GM12878 (cell line): Measurements from ENCODE around the gene TIMM22. TPM values are rescaled to one million over a fixed set of nuclear protein-coding genes. Genes with fewer than 3 reads are reported as not detected.

ENCODE experiments used
- ATAC-seq: fragments of 200-7000 bp; cut with Tn5 transposase; 3 replicates; pipeline ENCODE4 v1.9.1; 2020; ENCODE audit warnings: mild to moderate bottlenecking, moderate library complexity
- BruUV-seq: library from RNA; stranded (reverse); fragments of 400-500 nt; replicated peaks from 2 replicates; lab custom pipeline; 2021; lab: Mats Ljungman, UMichigan
- CTCF ChIA-PET: fragments of 300-600 bp; sonication (Branson Sonifier 250); formaldehyde crosslinking; extraction: SDS; loops from one replicate; lab custom pipeline; 2021; ENCODE audit warnings: inconsistent platforms; lab: Yijun Ruan, JAX
- POLR2A ChIA-PET: fragments of 350-600 bp; formaldehyde crosslinking; extraction: SDS; loops from one replicate; lab custom pipeline; 2021; ENCODE audit warnings: inconsistent platforms; lab: Charles Lee
- RAD21 ChIA-PET: fragments of 300-600 bp; sonication (Branson Sonifier 250); formaldehyde crosslinking; loops from one replicate; lab custom pipeline; 2023; ENCODE audit warnings: antibody characterized with exemption; ENCODE audit not compliant: unreplicated experiment; lab: Charles Lee
- SMC1A ChIA-PET: fragments of 300-600 bp; sonication (Branson Sonifier 250); formaldehyde crosslinking; loops from one replicate; lab custom pipeline; 2023; ENCODE audit not compliant: unreplicated experiment, uncharacterized antibody; lab: Charles Lee
- DNase-seq: peaks from one replicate; pipeline ENCODE4 v3.0.0-alpha.2; 2011; ENCODE audit warnings: low read depth, low spot score
- FAIRE-seq: peaks from 3 replicates; lab custom pipeline; 2011; peaks lifted over from hg19 to GRCh38; lab: Jason Lieb, UNC
- H2AFZ ChIP-seq: 2 replicates; pipeline ENCODE4 v1.6.0; 2011; ENCODE audit warnings: low read depth, low read length, control low read depth; ENCODE audit not compliant: control insufficient read depth
- H3K27ac ChIP-seq: 2 replicates; pipeline ENCODE4 v1.5.1; 2011; ENCODE audit warnings: control low read depth; ENCODE audit not compliant: control insufficient read depth, insufficient read depth
- H3K27me3 ChIP-seq, 2 experiments: replicated peaks in 1 of 2; 2 replicates each; pipeline versions ENCODE4 v1.6.0 to v1.6.1; 2011; ENCODE audit warnings: low read length in 1 of 2; ENCODE audit not compliant: control insufficient read depth in 2 of 2, insufficient read depth in 2 of 2
- H3K36me3 ChIP-seq, 2 experiments: 2 replicates each; pipeline ENCODE4 v1.5.1; 2011; ENCODE audit warnings: low read length in 1 of 2; ENCODE audit not compliant: control insufficient read depth in 2 of 2, insufficient read depth in 2 of 2
- H3K4me1 ChIP-seq: 2 replicates; pipeline ENCODE4 v1.6.1; 2011; ENCODE audit warnings: mild to moderate bottlenecking, low read length, moderate library complexity, mixed read lengths; ENCODE audit not compliant: control insufficient read depth, insufficient read depth
- H3K4me2 ChIP-seq: 2 replicates; pipeline ENCODE4 v1.6.0; 2011; ENCODE audit warnings: control low read depth; ENCODE audit not compliant: control insufficient read depth, insufficient read depth
- H3K4me3 ChIP-seq: fragments of 200-600 bp; sonication (generic); 2 replicates; pipeline ENCODE4 v1.5.1; 2016
- H3K79me2 ChIP-seq: 2 replicates; pipeline ENCODE4 v1.6.0; 2011; ENCODE audit warnings: low read length; ENCODE audit not compliant: control insufficient read depth, insufficient read depth
- H3K9ac ChIP-seq: 2 replicates; pipeline ENCODE4 v1.8.0; 2011; ENCODE audit warnings: low read length, control low read depth, mixed read lengths; ENCODE audit not compliant: control insufficient read depth, insufficient read depth
- H3K9me3 ChIP-seq: replicated peaks from 3 replicates; pipeline ENCODE4 v1.5.1; 2011; ENCODE audit warnings: mild to moderate bottlenecking, low read length; ENCODE audit not compliant: control insufficient read depth, insufficient read depth
- H4K20me1 ChIP-seq: 2 replicates; pipeline ENCODE4 v1.6.0; 2011; ENCODE audit not compliant: control insufficient read depth, insufficient read depth
- BRCA1 ChIP-seq: IDR thresholded peaks from 2 replicates; pipeline ENCODE4 v1.6.1; 2011; ENCODE audit warnings: low read depth, low read length, improper control_type of control experiment
- CBX3 ChIP-seq: fragments of 200-600 bp; sonication (generic); IDR thresholded peaks from 2 replicates; pipeline ENCODE4 v1.6.1; 2016; ENCODE audit warnings: low read depth, borderline replicate concordance
- ELK1 ChIP-seq: IDR thresholded peaks from 2 replicates; pipeline ENCODE4 v1.6.1; 2012; ENCODE audit warnings: low read depth, low read length, improper control_type of control experiment
- HDAC2 ChIP-seq: fragments of 200-600 bp; sonication (generic); IDR thresholded peaks from 2 replicates; pipeline ENCODE4 v1.6.1; 2017
- IKZF1 ChIP-seq: fragments of 450-650 bp; conservative IDR thresholded peaks from 2 replicates; pipeline ENCODE4 v1.6.1; 2017; ENCODE audit warnings: antibody characterized with exemption, mild to moderate bottlenecking
- IRF5 ChIP-seq: fragments of 450-650 bp; IDR thresholded peaks from 2 replicates; pipeline ENCODE4 v1.6.1; 2017; ENCODE audit warnings: borderline replicate concordance
- JUNB ChIP-seq: IDR thresholded peaks from 2 replicates; pipeline ENCODE4 v1.6.1; 2016; ENCODE audit warnings: antibody characterized with exemption, mild to moderate bottlenecking
- MLLT1 ChIP-seq: fragments of 450-650 bp; IDR thresholded peaks from 2 replicates; pipeline ENCODE4 v1.6.1; 2016; ENCODE audit warnings: mild to moderate bottlenecking
- MYB ChIP-seq: fragments of 150-350 bp; IDR thresholded peaks from 2 replicates; pipeline ENCODE4 v1.6.1; 2014; ENCODE audit warnings: mild to moderate bottlenecking, low read depth, low read length, borderline replicate concordance
- PAX8 ChIP-seq: fragments of 450-650 bp; IDR thresholded peaks from 2 replicates; pipeline ENCODE4 v1.6.1; 2017; ENCODE audit warnings: mild to moderate bottlenecking, moderate library complexity
- PML ChIP-seq: IDR thresholded peaks from 2 replicates; pipeline ENCODE4 v1.6.1; 2012; ENCODE audit warnings: low read length, inconsistent platforms
- RAD21 ChIP-seq: IDR thresholded peaks from 2 replicates; pipeline ENCODE4 v1.6.1; 2011; ENCODE audit warnings: mild to moderate bottlenecking, low read depth, low read length, moderate library complexity; ENCODE audit not compliant: insufficient read depth
- SMAD1 ChIP-seq: fragments of 450-650 bp; IDR thresholded peaks from 2 replicates; pipeline ENCODE4 v1.6.1; 2018; ENCODE audit warnings: mild to moderate bottlenecking, low read depth; ENCODE audit not compliant: partially characterized antibody
- SRF ChIP-seq, 2 experiments: IDR thresholded peaks; 2 replicates each; pipeline ENCODE4 v1.6.1; 2011; ENCODE audit warnings: low read depth in 2 of 2, low read length in 2 of 2, mild to moderate bottlenecking in 1 of 2, moderate library complexity in 1 of 2
- SUPT20H ChIP-seq: IDR thresholded peaks from 2 replicates; pipeline ENCODE4 v1.6.1; 2011; ENCODE audit warnings: low read depth, mild to moderate bottlenecking, low read length, moderate library complexity, borderline replicate concordance; ENCODE audit not compliant: control insufficient read depth
- ZSCAN29 ChIP-seq: fragments of 450-650 bp; IDR thresholded peaks from 2 replicates; pipeline ENCODE4 v1.6.1; 2017; ENCODE audit warnings: mild to moderate bottlenecking, moderate library complexity
- WGBS: methylation state at CpG from one replicate; pipeline ENCODE4 v1.1.6; 2016; ENCODE audit warnings: low lambda C conversion rate; ENCODE audit not compliant: insufficient replicate concordance, insufficient coverage; ENCODE audit errors: missing lambda C conversion rate; 5-methylcytosine and 5-hydroxymethylcytosine counted together
- in situ Hi-C: fragments of 300-500 bp; cut with MboI; formaldehyde crosslinking; loops from 9 replicates; pipeline ENCODE4 v1.14.3; 2018; ENCODE audit warnings: mixed read lengths
- intact Hi-C: fragments of 100-400 bp; cut with micrococcal nuclease; formaldehyde crosslinking; loops from one replicate; pipeline ENCODE4 v1.14.2; 2022; ENCODE audit not compliant: unreplicated experiment
- polyA plus RNA-seq, 11 experiments: library from polyadenylated mRNA; depleted of rRNA in 4 of 11; unstranded in 6 of 11; stranded (reverse) in 5 of 11; fragments of >200 nt; fragmentation: Nextera tagmentation in 4 of 11; fragmentation: Illumina TruSeq in 1 of 11; extraction: Ambion mirVana in 4 of 11; extraction: Trizol in 1 of 11; gene quantifications; 1 replicate in 1 of 11; 2 replicates in 10 of 11; pipeline versions ENCODE4 v1.2.1 to v1.2.3, GENCODE V29; 2011 to 2016; ENCODE audit warnings: inconsistent platforms in 2 of 11, missing spikeins in 2 of 11, low read depth in 1 of 11
- total RNA-seq, 4 experiments: library from RNA; depleted of rRNA in 3 of 4; stranded (reverse); fragments of >200 nt in 3 of 4; fragmentation: Illumina TruSeq in 1 of 4; extraction: Trizol in 1 of 4; gene quantifications; 2 replicates each; pipeline versions ENCODE4 v1.2.1 to v1.2.3, GENCODE V29; 2013 to 2021

Gene TIMM22
- total and polyA plus RNA-seq, 10 of the 15 experiments (the other 5 are each of a cell fraction or from before 2014, with no cell fraction given), result 4.4 to 25.0 (median 10.6) TPM

- TF ChIP-seq ELK1 (no peak), SRF (IDR thresholded peaks at IDR 0.05; ENCODE audit: low read depth in 2 of 2, low read length in 2 of 2) (no peak), SUPT20H (no peak), IKZF1 (no peak), CBX3 (no peak), MYB (no peak), ZSCAN29 (no peak), SMAD1 (no peak), HDAC2 (no peak), JUNB (no peak)
These were observed 16.8 kb downstream of the TIMM22 start (continued) for GRCh38 chr17:1013729-1014090.

GRCh38 chr17:1018547-1018946 is 21.6 kb downstream of the TIMM22 start:
- Histone ChIP-seq H2AFZ (no peak overlapping the region), H3K27ac (no peak overlapping the region), H3K9me3 (no peaks in the 10 kb centered on the region), H3K27me3 (no peaks in the 10 kb centered on the region), H3K4me1 (no peaks in the 10 kb centered on the region), H3K4me3 (no peak overlapping the region), H3K36me3 (peaks cover 0 to 2% of the 10 kb centered on the region in 2 experiments; a peak in 3 of 4 replicates), H3K9ac (no peak overlapping the region), H3K4me2 (no peak overlapping the region), H4K20me1 (no peaks in the 10 kb centered on the region), H3K79me2 (no peaks in the 10 kb centered on the region)
- SMC1A ChIA-PET, result no interaction called here
- intact Hi-C loops, result no loop called here
- in situ Hi-C loops, result no loop called here
- DNase-seq (no peak), ATAC-seq (no peak), FAIRE-seq (no peak)
- POLR2A ChIA-PET, result no interaction called here
- RAD21 ChIA-PET, result no interaction called here
- BruUV-seq, result no TSS peak
- WGBS, result 99% methylated on average over 10 of the region's 11 CpGs
- CTCF ChIA-PET, result no interaction called here
- TF ChIP-seq ELK1 (no peak), PML (no peak), HDAC2 (no peak), RAD21 (no peak), BRCA1 (no peak), IRF5 (no peak), MLLT1 (no peak), PAX8 (no peak)
